GM18951 (cell line): ENCODE measurements around the gene TSPAN31.

ENCODE experiments used
- POLR2A ChIP-seq: IDR thresholded peaks from 4 replicates; pipeline ENCODE4 v1.6.1; 2011; ENCODE audit warnings: mild to moderate bottlenecking; ENCODE audit not compliant: insufficient read length, insufficient read depth; ENCODE audit errors: extremely low read depth
- in situ Hi-C: fragments of 300-500 bp; cut with MboI; formaldehyde crosslinking; loops from one replicate; pipeline ENCODE4 v1.12.0; 2022; ENCODE audit warnings: low sequenced_read_pairs, mixed read lengths, inconsistent platforms; ENCODE audit not compliant: unreplicated experiment

TSPAN31 gene

DNA sequence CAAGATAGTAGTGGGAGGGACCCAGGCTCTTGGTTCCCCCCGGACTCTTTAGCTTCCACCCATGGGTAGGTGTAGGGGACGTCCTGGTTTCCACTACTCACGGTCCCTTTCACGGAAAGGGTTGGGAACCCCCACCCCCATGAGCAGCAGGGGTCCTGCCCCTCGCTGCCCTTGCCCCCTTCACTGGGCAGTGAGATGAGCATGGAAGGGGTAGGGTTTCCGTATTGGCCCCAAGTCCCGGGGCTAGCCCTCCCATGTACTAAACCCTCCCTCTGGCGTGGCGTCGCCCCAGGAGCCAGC, 19.0 kb upstream of the TSPAN31 start:
- in situ Hi-C loops, result no loop called here
- TF ChIP-seq POLR2A, result no peak

DNA sequence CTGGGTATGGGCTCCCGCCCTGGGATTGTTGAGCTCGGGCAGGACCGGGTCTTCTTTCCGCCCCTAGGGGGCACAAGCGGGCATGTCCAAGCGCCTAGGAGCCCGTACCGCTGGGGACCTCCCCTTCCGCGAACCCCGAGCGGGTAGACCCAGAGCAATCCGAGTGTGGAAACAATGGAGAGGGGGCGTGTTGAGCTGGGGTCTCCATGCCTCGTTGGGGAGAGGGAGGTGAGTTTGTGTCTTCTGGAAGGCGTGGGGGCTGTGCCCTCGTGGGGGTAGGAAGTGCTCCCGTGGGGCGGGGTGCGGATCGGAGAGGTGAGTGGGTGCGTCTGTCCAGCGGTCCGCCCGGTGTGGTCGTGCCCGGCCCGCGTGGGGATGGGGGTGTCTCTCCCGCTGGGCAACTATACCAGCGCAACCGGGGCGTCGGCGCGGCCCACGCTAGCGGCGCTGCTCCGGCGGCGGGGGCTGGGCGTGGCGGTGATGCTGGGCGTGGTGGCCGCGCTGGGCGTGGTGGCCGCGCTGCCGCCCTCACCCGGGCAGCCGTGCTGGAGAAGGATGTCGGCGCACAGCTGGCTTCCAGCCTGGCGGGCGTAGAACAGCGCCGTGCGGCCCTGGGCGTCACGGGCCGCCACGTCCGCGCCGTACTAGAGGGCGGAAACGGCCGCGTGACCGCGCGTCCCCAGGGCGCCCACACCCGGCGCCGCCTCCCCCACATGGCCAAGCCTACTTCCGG, 18.5 kb upstream of the TSPAN31 start:
- no peak for TF ChIP-seq POLR2A
- in situ Hi-C loops, result no loop called here

DNA sequence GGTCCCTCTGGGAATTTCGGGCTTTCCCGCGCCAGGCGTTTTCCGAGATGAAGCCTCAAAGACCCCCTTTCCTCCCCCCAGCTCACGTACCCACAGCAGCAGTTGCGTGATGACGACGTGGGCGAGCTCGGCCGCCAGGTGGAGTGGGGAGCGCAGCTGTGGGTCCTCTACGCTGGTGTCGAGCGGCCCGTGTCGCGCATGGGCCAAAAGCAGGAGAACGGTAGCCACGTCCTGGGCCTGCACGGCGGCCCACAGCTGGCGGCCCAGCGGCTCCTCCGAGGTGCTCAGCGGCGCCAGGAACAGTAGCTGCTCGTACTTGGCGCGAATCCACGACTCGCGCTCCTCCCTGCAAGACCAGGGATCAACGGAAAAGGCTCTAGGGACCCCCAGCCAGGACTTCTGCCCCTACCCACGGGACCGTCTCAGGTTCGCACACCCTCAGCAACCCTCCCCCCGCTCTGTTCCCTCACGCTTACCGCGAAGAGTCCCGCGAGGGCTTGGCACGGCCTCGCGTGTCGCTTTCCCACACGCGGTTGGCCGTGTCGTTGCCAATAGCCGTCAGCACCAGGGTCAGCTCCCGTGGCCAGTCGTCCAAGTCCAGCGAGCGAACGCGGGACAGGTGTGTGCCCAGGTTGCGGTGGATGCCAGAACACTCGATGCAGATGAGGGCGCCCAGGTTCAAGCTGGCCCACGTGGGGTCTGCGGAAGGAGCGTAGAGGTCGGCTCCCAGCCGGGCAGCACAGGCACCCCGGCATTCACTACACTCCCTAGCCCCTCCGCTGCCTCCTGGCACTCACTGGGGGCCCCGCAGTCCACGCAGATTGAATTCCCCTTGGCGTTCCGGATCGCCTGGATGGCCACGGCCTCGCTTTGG, 17.7 kb upstream of the TSPAN31 start:
- in situ Hi-C loops, result no loop called here
- TF ChIP-seq POLR2A, result no peak

DNA sequence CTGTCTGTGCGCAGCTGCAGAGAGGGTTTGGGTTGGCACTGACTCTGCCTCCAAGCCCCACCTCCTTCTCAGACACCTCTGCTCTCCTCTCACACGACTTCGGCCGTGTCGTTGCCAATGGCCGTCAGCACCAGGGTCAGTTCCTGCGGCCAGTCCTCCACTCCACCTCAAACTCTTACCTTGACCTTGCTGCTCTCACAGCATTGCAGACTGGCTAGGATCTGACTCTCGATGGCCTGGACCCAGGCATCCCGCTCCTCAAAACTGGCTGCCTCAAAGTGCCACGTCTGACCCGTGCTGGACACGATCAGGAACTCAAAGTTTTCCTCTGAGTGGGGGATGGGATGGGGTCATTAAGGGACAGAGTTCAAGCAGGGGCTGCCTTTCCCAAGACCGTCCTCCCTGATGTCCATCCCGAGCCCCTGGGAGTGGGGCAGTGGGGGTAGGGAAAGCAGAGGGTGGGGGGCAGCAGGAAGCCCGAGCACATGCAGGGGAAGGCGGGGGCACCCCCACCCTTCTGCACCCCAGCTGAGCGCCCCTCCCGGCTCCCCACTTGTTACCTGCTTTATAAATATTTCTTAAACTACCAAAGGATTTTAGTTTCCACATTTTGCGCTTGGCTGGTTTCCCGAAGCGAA, 17.0 kb upstream of the TSPAN31 start:
- TF ChIP-seq POLR2A, result no peak
- in situ Hi-C loops, result no loop called here

DNA sequence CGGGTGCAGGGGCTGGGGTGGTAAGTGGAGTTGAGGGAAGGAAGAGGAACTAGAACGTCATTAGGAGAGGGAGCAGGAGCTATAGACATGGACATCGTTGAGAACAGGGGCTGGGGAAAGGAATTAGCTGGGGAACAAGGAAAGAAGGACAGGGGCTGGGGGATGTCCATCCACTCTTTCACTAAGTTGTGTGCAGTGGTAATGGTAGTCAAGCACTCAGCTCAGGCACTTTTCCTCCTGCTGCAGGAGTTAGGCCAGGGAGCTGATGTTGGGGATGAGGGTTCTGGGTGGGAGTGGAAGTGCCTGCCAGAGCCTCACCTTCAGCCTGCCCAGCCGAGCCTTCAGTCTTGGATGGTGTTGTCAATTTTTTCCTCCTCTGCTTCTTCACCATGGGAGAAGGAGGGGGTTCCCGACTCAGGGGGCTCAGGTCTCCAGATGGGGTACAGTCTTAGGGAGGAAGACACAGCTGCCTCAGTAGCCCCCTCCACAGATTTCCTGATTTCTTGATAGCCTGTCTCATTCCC, 15.5 kb upstream of the TSPAN31 start:
- in situ Hi-C loops, result no loop called here
- TF ChIP-seq POLR2A, result no peak

DNA sequence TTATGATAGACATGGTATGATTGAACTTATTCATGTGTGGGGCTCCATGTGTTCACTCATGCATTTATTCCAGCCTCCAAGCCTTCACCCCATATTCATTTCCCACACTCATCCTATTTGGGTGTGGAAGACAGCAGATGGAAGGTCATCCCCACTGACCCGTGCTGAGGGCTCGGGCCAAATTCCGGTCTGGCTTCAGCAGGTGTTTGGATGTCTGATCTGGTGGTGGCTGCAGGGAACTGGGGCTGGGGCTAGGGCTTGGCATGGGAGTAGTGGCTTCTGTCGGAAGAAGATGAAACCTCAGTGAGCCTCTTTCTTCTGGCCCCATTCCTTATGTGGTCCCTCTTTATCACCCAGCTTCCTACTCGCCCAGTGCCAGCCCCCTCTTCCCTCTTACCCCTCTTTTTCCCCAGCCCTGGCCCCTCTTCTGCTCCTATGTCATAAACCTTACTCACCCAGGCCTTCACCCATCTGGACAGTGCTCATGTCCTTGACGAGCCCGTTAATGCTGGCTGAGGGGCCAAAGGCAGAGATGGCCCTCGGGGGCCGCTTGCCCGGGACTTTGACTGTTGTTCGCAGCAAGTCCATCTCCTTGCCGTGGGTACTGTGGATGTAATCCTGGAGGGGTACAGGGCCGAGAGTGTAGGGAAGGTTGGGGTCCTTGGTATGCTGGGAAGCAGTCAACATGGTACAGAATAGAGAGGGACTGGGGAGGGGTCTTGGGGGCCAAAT, 14.3 kb upstream of the TSPAN31 start:
- in situ Hi-C loops, result no loop called here

DNA sequence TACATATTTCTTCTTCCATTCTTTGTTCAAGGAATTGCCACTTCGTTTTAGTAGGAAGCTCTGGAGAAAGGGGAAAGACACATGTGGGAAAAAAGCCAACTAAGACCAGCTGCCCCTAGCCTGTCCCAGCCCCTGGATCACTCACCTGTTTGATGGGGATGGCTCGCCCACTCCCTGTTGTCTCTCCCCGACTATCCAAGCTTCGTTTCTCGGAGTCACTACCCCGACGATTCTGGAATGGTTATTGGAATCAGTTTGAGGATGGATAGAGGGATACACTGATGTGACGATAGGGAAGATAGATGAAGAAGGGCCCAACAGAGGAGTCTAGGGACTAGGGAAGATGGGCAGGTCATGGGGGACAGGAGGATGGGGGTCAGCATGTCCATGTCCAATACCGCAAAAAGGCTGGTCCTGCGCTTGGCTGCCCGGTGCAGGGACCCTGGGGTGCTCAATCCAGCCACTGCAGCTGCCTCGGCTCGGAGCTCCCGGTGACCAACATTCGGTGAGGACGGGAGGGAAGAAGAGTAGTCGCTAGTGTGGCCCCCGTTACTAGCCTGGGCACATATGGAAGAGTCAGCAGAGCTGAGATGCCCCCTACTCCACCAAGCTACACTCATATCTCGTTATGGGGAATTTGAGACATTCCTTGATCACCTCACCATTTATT, 13.3 kb upstream of the TSPAN31 start:
- TF ChIP-seq POLR2A, result no peak
- in situ Hi-C loops, result no loop called here

More for the DNA sequence above, 14.3 kb upstream of the TSPAN31 start:
- no peak for TF ChIP-seq POLR2A

DNA sequence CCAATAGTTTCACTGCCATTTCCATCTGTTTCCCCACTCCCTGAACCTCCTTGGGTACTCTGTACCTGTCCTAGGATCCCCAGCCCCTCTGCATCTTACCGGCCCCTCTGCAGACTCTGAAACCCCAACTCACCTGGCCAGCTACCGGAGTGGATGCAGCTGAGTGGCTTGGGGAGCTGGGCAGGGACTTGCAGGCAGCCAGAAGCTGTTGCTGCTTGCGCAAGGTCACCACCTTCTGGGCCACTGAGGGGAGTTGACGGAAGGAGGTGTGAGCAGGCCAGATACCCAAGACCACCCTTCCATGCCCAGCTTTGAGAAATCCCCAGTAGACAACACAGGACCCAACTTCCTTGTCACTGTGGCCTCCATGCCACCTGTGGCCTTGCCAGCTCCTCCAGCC, 12.6 kb upstream of the TSPAN31 start:
- TF ChIP-seq POLR2A, result no peak
- in situ Hi-C loops, result no loop called here

DNA sequence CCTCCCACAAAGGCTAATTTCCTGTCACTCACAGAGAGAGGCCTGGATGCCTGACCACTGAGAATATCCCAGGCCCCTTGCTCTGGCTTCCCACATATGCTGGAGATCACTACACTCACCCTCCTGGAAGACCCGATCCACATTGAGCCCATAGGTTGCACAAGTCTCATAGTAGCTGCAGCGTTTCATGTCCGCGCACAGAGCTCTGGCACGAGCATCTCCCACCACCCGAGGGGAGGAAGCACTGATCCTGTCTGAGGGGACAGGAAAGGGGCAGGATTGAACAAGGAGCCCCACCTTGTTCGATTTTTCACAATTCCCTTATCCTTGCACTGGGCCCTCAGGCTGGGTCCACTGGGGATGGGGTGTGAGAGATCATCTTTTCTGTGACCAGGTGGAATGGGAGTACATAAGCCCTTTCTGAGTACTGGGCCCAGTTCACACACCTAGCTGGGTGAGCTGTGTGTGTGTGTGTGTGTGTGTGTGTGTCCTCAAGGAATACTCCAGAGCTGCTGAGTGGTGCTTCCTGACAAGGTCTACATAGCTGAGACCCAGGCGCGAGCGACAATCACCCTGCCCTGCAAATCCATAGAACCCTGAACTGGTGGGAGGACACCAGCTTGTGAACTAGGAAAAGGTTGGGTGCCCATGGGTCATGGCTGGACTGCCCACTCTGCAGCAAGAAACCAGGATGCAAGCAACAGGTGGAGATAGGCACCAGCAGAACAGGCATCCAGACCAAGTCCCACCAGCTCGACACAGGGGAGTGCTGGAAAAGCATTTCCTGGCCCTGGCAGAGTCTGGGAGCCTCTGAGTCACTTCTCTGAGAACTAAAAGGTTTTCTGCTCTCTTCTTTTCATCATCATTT, 11.9 kb upstream of the TSPAN31 start:
- in situ Hi-C loops, result no loop called here

DNA sequence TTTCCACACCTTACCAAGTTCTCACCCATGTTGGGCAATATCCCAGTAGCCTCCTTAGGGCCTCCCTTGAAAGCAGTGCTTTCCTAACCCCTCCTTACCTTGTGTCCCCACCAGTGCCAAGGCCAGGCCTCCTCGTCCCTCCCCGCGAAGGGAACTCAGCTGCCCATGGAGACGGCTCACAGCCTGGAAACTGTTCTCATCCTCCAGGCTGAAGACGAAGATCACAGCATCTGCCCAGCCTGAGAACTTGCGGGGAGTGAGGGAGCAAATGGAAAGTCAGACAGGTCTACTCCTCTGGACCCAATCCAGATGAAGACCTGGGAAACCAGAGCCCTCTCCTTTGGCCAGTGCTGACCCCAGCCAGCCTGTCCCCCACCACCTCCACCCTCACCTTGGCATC, 10.9 kb upstream of the TSPAN31 start:
- TF ChIP-seq POLR2A, result no peak
- in situ Hi-C loops, result no loop called here

More for the DNA sequence above, 11.9 kb upstream of the TSPAN31 start:
- TF ChIP-seq POLR2A, result no peak

DNA sequence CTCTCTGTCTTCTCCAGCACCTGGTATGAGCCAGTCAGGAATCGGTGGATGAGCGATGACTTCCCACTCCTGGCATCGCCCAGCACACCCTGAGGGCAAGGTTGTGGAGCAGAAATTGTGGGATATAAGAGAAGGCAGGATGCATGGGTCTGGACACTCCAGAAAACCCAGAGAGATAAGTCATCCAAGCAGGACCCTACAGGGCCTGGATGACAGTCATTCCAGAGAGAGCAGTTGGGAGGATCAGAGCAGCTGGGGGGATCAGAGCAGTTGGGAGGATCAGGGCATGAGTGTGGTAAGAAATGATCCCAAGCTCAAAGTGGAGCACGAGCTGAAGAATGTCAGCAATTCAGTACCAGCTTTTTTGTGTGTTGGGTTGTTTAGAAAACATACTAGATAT, 10.2 kb upstream of the TSPAN31 start:
- TF ChIP-seq POLR2A, result no peak
- in situ Hi-C loops, result no loop called here
